NK-92 treated with Interleukin-12 subunit alpha and Interleukin-12 subunit beta, amount 100 ng/mL, for 24 hours (cell line): Measurements from ENCODE around the gene FBXO46.
"Not testable (repeated sequence)": the region's sequence is repeated elsewhere in the genome, so short reads cannot be mapped to it uniquely, and the experiment has no call there.

Experiments used
- DNase-seq: peaks from one replicate; lab custom pipeline; 2025; lab: John Stamatoyannopoulos, UW

Gene FBXO46

DNA sequence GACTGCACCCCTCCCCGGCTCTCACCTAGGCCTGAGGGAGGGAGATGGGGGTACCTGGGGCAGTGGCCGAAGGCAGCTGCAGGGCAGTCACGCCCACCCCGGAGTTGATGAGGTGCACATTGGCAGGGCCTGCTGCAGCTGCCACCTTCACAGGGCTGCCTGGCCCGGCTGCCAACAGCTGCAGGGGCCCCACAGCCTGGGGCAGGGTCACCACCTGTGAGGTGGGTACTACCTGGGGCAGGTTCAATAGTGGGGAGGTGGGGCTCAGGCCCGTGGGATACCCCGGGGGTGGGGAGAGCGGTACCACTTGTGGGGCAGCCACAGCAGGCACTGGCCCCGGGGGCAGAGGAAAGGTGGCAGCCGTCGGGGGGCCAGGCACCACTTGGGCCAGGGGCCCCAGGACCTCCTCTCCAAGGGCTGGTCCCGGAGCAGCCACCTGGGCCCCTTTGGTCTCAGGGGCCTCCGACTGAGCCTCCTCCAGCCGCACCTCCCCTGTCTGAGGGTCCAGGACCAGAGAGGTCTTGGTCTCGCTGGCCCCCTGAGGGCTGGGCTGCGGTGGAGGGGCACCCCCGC is 35.7 kb upstream of the FBXO46 start:
- no peak for DNase-seq

- DNase-seq = no peak
Observed at GRCh38 chr19:45765702-45766295, 35.1 kb upstream of the FBXO46 start.

GRCh38 chr19:45764945-45765701 is 34.4 kb upstream of the FBXO46 start:
- no peak for DNase-seq

DNA sequence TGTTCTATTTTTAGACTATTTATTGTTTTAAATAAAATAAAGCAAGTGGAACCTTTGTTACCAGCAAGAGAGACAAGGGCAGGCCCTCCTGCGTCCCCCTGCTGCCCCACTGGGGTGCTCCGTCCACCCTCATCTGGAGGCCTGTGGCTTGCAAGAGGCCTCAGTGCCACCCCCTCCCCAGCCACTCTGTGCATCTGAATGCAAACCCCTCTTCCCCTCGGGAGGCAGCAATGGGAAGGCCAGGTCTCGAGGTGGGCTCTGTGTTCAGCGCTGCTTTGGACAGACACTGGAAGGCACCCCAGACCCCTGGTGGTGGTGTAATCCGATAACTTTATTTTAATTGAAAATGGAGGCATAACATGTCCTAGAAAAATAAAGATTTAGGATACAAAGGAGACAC is 33.8 kb upstream of the FBXO46 start:
- no peak for DNase-seq

DNA sequence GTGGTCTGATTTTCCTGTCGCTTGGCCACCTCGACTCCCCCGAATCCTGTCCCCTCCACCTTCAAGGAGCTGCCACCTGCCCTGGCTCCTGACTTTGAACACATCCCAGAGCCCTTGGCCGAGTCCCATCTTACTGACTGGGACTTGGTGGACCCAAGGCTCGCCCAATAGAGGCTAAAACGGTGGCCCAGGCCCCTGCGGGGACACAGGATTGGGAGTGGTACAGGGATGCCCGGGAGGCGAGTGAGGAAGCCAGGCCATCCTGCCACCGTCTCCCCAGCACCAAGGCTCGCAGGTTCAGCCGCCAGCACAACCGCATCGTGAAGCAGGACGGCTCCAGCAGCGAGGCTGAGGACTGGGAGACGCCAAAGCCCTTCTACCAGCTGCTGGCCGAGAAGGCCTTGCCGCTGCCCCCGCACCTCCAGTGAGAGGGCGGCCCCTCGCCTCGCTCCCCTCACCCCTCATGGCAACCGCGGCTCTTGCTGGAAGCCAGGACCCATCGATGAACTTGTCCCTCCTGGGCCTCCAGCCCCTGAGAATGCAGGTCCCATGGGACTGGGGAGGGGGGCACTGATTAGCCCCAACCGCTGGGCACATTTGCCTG is 33.1 kb upstream of the FBXO46 start:
- DNase-seq = no peak

GRCh38 chr19:45762870-45763631 is 32.4 kb upstream of the FBXO46 start:
- no peak for DNase-seq

GRCh38 chr19:45761714-45762113 is 31.0 kb upstream of the FBXO46 start:
- no peak for DNase-seq

DNA sequence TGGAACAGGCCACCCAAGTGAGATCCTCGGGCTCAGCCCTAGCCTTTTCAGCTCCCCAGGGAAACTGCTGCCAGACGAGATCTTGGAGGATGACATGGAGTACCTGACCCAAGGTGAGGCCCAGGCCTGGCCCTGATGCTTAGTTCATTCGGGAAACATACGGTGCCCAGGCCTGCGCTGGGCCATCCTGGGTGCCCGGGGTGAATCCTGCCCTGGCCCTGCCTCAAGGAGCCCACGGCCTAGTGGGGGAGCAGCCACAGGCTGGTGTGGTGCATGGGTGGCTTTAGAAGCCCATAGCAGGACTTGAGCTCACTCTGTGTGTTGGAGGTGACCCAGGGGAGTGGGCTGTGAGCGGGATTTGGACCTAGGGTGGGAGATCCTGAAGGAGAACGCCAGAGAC is 28.2 kb upstream of the FBXO46 start:
- DNase-seq = no peak

- no peak for DNase-seq
Observed at GRCh38 chr19:45757695-45758094, 27.0 kb upstream of the FBXO46 start.

GRCh38 chr19:45754323-45754722 is 23.6 kb upstream of the FBXO46 start:
- DNase-seq = no peak

GRCh38 chr19:45753548-45753947 is 22.9 kb upstream of the FBXO46 start:
- DNase-seq = no peak

- no peak for DNase-seq
Observed at GRCh38 chr19:45752639-45753038, 21.9 kb upstream of the FBXO46 start.

DNA sequence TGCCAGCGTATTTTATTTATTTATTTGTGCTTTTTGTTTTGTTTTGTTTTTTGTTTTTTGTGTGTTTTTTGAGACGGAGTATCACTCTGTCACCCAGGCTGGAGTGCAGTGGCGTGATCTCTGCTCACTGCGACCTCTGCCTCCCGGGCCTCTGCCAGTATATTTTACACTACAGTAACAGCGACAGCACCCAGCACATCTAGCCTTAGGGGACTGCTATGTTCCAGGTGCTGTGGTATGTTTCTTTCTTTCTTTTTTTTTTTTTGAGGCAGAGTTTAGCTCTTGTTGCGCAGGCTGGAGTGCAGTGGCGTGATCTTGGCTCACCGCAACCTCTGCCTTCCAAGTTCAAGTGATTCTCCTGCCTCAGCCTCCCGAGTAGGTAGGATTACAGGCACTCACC is 20.8 kb upstream of the FBXO46 start:
- not testable (repeated sequence) for DNase-seq

GRCh38 chr19:45747513-45747912 is 16.8 kb upstream of the FBXO46 start:
- no peak for DNase-seq

DNA sequence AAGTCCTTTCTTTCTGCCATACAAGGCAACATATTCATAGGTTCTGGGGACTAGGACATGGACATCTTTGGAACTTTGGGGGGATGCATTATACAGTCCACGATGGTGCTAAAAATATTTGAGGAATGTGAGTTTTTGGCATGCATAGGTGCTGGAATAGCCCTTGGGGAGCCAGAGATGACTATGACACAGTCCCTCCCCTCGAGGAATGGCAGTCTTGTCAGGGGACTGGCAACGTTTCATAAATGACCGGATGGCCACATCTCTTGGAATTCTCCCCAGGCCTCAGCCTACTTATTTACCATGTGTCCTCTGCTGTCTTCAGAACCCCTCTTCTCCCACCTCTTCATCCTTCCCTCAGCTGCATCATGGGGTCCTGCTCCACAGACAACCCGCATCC is 16.2 kb upstream of the FBXO46 start:
- no peak for DNase-seq

- no peak for DNase-seq
Observed at GRCh38 chr19:45745606-45746005, 14.9 kb upstream of the FBXO46 start.

DNA sequence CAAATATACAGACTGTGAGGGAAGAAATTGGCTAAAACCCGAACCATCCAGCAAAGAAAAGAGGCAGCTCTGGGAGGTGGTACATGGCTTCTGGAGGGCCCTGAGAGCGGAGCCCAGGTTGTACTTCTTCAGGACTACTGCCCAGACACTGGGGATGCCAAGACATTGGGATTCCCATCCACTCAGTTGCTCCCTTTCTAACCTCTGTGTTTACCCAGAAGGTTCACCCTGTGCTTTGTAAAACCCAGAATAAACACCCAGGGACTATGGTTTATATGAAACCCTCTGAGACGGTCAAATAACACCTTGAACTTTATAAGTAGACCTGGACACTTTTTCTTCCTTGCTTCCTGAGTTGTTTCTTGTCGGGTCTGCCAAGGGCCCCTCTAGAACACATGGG is 12.3 kb upstream of the FBXO46 start:
- no peak for DNase-seq

DNA sequence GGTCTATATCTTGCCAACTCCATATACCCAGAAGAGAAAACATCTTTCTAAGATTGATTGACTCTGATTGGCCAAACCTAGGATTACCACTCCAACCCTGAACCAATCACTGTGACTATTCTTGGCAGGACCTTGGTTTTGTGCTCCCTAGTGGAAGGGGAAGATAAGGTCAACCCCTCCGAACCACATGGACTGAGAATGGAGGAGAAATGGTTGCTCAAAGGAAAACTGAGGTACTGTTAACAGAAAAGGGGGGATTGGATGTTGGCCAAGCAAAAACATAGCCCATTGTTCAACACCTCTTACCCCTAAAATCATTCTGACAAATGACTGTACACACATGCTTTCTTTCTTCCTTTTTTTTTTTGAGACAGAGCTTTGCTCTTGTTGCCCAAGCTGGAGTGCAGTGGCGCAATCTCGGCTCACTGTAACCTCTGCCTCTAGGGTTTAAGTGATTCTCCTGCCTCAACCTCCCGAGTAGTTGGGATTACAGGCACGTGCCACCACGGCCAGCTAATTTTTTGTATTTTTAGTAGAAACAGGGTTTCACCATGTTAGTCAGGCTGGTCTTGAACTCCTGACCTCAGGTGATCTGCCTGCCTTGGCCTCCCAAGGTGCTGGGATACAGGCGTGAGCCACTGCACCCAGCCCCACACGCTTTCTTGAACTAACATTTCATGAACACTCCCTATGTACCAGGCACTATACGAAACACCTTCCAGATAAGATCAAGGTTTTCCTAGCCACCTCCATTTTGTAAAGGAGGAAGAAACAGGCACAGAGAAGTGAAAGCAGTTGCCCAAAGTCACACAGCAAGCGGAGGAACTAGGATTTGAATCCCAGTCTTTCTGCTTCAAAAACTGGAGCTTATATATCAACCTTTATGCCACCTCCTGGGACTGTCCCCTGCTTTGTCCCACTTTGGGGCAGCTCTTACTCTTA is 9.1 kb upstream of the FBXO46 start:
- DNase-seq = no peak

GRCh38 chr19:45733160-45733810 is 2.6 kb upstream of the FBXO46 start, which contains the start of gene MEIOSIN:
Gene MEIOSIN (plus strand): TSS chr19:45733439. CDS start chr19:45735377, 1,938 bp downstream.
- no peak for DNase-seq

GRCh38 chr19:45729800-45730290 is 851 bp downstream of the FBXO46 start:
- DNase-seq = no peak
